Loucy (cell line): ENCODE data around the gene DCHS2.

ENCODE experiments used
- H2AFZ ChIP-seq: fragments of 200-600 bp; sonication (generic); 2 replicates; pipeline ENCODE4 v1.6.0; 2016; ENCODE audit warnings: antibody characterized with exemption, mild to moderate bottlenecking, low read length, moderate library complexity
- H3F3A ChIP-seq: fragments of 200-600 bp; 2 replicates; pipeline ENCODE4 v1.6.0; 2016; ENCODE audit warnings: antibody characterized with exemption, low read depth, mild to moderate bottlenecking
- H3K27me3 ChIP-seq: fragments of 200-600 bp; sonication (generic); 2 replicates; pipeline ENCODE4 v1.6.1; 2014; ENCODE audit warnings: low read length, mild to moderate bottlenecking; ENCODE audit not compliant: insufficient read depth, poor library complexity, severe bottlenecking
- H3K36me3 ChIP-seq: fragments of 200-600 bp; sonication (generic); 2 replicates; pipeline ENCODE4 v1.6.1; 2016; ENCODE audit warnings: low read length; ENCODE audit not compliant: insufficient read depth
- H3K4me1 ChIP-seq: fragments of 200-600 bp; sonication (generic); 2 replicates; pipeline ENCODE4 v1.5.1; 2014; ENCODE audit warnings: low read length, mild to moderate bottlenecking; ENCODE audit not compliant: insufficient read depth, poor library complexity, severe bottlenecking
- H3K4me2 ChIP-seq: fragments of 200-600 bp; sonication (generic); 2 replicates; pipeline ENCODE4 v1.6.0; 2014; ENCODE audit warnings: antibody characterized with exemption, low read length, low read depth, mild to moderate bottlenecking; ENCODE audit not compliant: poor library complexity, severe bottlenecking
- H3K4me3 ChIP-seq: fragments of 200-600 bp; sonication (generic); 2 replicates; pipeline ENCODE4 v1.5.1; 2014; ENCODE audit warnings: low read length, mild to moderate bottlenecking, mixed read lengths; ENCODE audit not compliant: poor library complexity, severe bottlenecking
- H3K79me2 ChIP-seq: fragments of 200-600 bp; sonication (generic); 2 replicates; pipeline ENCODE4 v1.6.1; 2014; ENCODE audit warnings: low read length; ENCODE audit not compliant: insufficient read depth
- H3K9ac ChIP-seq: fragments of 200-600 bp; sonication (generic); 2 replicates; pipeline ENCODE4 v1.6.0; 2014; ENCODE audit warnings: mild to moderate bottlenecking, low read depth, low read length, moderate library complexity; ENCODE audit not compliant: poor library complexity, severe bottlenecking
- H3K9me2 ChIP-seq: fragments of 200-600 bp; sonication (generic); replicated peaks from 2 replicates; pipeline ENCODE4 v1.6.1; 2016; ENCODE audit warnings: low read depth, low read length, mixed read lengths
- H3K9me3 ChIP-seq: fragments of 200-600 bp; sonication (generic); 2 replicates; pipeline ENCODE4 v1.6.1; 2014; ENCODE audit warnings: mild to moderate bottlenecking, antibody characterized with exemption, low read length, low read depth; ENCODE audit not compliant: insufficient read depth
- H4K20me1 ChIP-seq: fragments of 200-600 bp; sonication (generic); 2 replicates; pipeline ENCODE4 v1.6.0; 2014; ENCODE audit warnings: antibody characterized with exemption, low read length, mild to moderate bottlenecking; ENCODE audit not compliant: insufficient read depth, poor library complexity, severe bottlenecking
- EZH2phosphoT487 ChIP-seq: fragments of 200-600 bp; IDR thresholded peaks from 2 replicates; pipeline ENCODE4 v1.6.1; 2018; ENCODE audit warnings: antibody characterized with exemption, mild to moderate bottlenecking, moderate library complexity, borderline replicate concordance
- TF ChIP-seq, protein P1 (sequence below): fragments of 200-600 bp; sonication (generic); conservative IDR thresholded peaks from 2 replicates; pipeline ENCODE4 v1.5.1; 2014; ENCODE audit warnings: mild to moderate bottlenecking, antibody characterized with exemption, low read length

DCHS2 gene

DNA sequence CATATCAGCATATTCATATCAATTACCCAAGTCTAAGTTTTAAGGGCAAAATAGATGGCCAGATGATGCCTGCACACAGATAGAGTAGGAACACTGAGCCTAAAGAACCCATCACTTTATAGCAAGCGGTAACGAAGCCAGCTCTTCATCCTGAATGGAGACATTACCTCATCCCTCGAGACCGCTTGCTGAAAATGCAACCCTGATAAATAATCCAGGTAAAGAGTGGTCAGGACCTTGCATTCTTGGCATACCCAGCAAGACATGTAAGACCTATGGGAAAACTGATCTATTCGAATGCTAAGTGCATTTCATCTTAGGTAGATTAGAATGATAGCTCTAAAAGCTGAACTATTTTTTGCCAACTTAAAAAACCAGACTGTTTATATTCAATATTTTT is 25.3 kb downstream of the DCHS2 start:
- H3K79me2 ChIP-seq = no peaks in the 10 kb centered on the region
- no peaks in the 10 kb centered on the region for H3K9me3 ChIP-seq
- H3K27me3 ChIP-seq = no peaks in the 10 kb centered on the region
- no peaks in the 10 kb centered on the region for H3K4me1 ChIP-seq
- H4K20me1 ChIP-seq = no peaks in the 10 kb centered on the region
- no peaks in the 10 kb centered on the region for H3F3A ChIP-seq
- H3K9me2 ChIP-seq = no peaks in the 10 kb centered on the region
- no peak overlapping the region for H3K9ac ChIP-seq
- no peak overlapping the region for H3K4me2 ChIP-seq
- H2AFZ ChIP-seq = no peak overlapping the region
- H3K36me3 ChIP-seq = no peaks in the 10 kb centered on the region
- no peak overlapping the region for H3K4me3 ChIP-seq
- TF ChIP-seq, protein P1, sequence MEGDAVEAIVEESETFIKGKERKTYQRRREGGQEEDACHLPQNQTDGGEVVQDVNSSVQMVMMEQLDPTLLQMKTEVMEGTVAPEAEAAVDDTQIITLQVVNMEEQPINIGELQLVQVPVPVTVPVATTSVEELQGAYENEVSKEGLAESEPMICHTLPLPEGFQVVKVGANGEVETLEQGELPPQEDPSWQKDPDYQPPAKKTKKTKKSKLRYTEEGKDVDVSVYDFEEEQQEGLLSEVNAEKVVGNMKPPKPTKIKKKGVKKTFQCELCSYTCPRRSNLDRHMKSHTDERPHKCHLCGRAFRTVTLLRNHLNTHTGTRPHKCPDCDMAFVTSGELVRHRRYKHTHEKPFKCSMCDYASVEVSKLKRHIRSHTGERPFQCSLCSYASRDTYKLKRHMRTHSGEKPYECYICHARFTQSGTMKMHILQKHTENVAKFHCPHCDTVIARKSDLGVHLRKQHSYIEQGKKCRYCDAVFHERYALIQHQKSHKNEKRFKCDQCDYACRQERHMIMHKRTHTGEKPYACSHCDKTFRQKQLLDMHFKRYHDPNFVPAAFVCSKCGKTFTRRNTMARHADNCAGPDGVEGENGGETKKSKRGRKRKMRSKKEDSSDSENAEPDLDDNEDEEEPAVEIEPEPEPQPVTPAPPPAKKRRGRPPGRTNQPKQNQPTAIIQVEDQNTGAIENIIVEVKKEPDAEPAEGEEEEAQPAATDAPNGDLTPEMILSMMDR = no peak
- no peak for TF ChIP-seq EZH2phosphoT487

DNA sequence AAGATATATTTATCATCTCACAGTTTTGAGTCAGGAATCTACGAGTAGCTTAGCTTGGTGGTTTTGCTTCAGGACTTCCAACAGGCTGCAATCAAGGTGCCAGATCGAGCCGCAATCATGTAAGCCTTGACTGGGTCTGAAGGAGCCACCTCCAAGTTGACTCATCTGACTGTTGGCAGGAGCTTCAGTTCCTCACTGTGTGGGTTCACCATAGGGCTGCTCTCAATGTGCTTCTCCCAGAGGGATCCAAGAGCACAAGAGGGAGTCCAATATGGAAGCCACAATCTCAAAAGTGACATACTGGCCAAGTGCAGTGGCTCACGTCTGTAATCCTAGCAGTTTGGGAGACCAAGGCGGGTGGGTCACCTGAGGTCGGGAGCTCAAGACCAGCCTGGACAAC is 26.5 kb downstream of the DCHS2 start:
- H2AFZ ChIP-seq = no peak overlapping the region
- no peaks in the 10 kb centered on the region for H3F3A ChIP-seq
- no peaks in the 10 kb centered on the region for H3K9me3 ChIP-seq

DNA sequence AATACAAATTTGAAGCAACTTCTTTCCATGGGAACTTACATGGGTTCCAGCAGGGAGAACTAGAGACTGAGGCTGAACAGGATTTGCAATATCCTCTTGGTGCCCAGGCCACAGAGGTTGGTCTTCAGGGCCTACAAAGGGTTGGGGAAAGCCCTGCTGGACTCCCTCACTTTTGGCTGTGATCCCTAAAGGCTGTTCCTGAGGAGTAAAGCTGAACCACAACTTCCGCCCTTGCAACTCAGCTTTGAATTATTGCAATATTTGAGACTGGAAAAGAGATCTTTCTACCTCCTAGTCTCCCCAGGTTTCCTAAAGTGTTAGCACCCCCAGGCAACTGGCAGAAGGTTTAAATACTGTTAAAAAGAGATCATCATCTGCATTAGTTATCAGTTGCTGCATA is 26.9 kb downstream of the DCHS2 start:
- Histone ChIP-seq H3K9ac (no peak overlapping the region), H3K9me2 (no peaks in the 10 kb centered on the region), H3K9me3 (no peaks in the 10 kb centered on the region), H3K4me2 (no peak overlapping the region), H3K27me3 (no peaks in the 10 kb centered on the region), H2AFZ (no peak overlapping the region), H3F3A (no peaks in the 10 kb centered on the region), H3K36me3 (no peaks in the 10 kb centered on the region), H3K4me3 (no peak overlapping the region), H3K79me2 (no peaks in the 10 kb centered on the region), H4K20me1 (no peaks in the 10 kb centered on the region), H3K4me1 (no peaks in the 10 kb centered on the region)
- no peak for TF ChIP-seq EZH2phosphoT487
- TF ChIP-seq, protein P1 = no peak

More for the DNA sequence above, 26.5 kb downstream of the DCHS2 start:
- H3K27me3 ChIP-seq = no peaks in the 10 kb centered on the region
- H3K4me2 ChIP-seq = no peak overlapping the region
- no peaks in the 10 kb centered on the region for H3K79me2 ChIP-seq
- no peaks in the 10 kb centered on the region for H3K9me2 ChIP-seq
- no peak overlapping the region for H3K4me3 ChIP-seq
- H3K9ac ChIP-seq = no peak overlapping the region
- no peaks in the 10 kb centered on the region for H4K20me1 ChIP-seq
- no peaks in the 10 kb centered on the region for H3K4me1 ChIP-seq
- TF ChIP-seq, protein P1 = no peak
- TF ChIP-seq EZH2phosphoT487 = no peak
- H3K36me3 ChIP-seq = no peaks in the 10 kb centered on the region
